GM23338 (cell line): ENCODE data around the gene CABP2. TPM values are rescaled to one million over a fixed set of nuclear protein-coding genes. Genes with fewer than 3 reads are reported as not detected.
"Not testable (repeated sequence)": the region's sequence is repeated elsewhere in the genome, so short reads cannot be mapped to it uniquely, and the experiment has no call there.

ENCODE experiments used
- ATAC-seq: fragments of 200-7000 bp; cut with Tn5 transposase; 3 replicates; pipeline ENCODE4 v1.9.1; 2020
- DNase-seq: peaks from one replicate; pipeline ENCODE4 v3.0.0-alpha.2; 2015; ENCODE audit warnings: low spot score
- H2AFZ ChIP-seq: fragments of 200-600 bp; sonication (generic); 2 replicates; pipeline ENCODE4 v1.8.0; 2016; ENCODE audit warnings: antibody characterized with exemption, mild to moderate bottlenecking, moderate library complexity
- H3F3A ChIP-seq: fragments of 200-600 bp; sonication (generic); replicated peaks from 2 replicates; pipeline ENCODE4 v1.8.0; 2017; ENCODE audit warnings: antibody characterized with exemption, mixed run types, low read depth
- H3K27ac ChIP-seq: fragments of 200-600 bp; sonication (generic); 2 replicates; pipeline ENCODE4 v1.6.1; 2016; ENCODE audit warnings: low read depth
- H3K27me3 ChIP-seq: fragments of 200-600 bp; sonication (generic); 2 replicates; pipeline ENCODE4 v1.8.0; 2016; ENCODE audit warnings: mild to moderate bottlenecking, mixed run types, moderate library complexity; ENCODE audit not compliant: insufficient read depth
- H3K36me3 ChIP-seq: fragments of 200-600 bp; sonication (generic); 2 replicates; pipeline ENCODE4 v1.8.0; 2016; ENCODE audit warnings: mild to moderate bottlenecking; ENCODE audit not compliant: insufficient read depth
- H3K4me1 ChIP-seq: fragments of 200-600 bp; sonication (generic); 2 replicates; pipeline ENCODE4 v1.8.0; 2016; ENCODE audit warnings: mild to moderate bottlenecking, moderate library complexity; ENCODE audit not compliant: insufficient read depth
- H3K4me2 ChIP-seq: fragments of 200-600 bp; sonication (generic); 2 replicates; pipeline ENCODE4 v1.7.1; 2017; ENCODE audit warnings: mixed run types
- H3K4me3 ChIP-seq: fragments of 200-600 bp; sonication (generic); 2 replicates; pipeline ENCODE4 v1.6.1; 2016; ENCODE audit warnings: mixed run types
- H3K79me2 ChIP-seq: fragments of 200-600 bp; sonication (generic); replicated peaks from 2 replicates; pipeline ENCODE4 v1.8.0; 2017; ENCODE audit warnings: mild to moderate bottlenecking; ENCODE audit not compliant: insufficient read depth
- H3K9me2 ChIP-seq: fragments of 200-600 bp; sonication (generic); 2 replicates; pipeline ENCODE4 v1.8.0; 2017; ENCODE audit not compliant: insufficient read depth
- H4K20me1 ChIP-seq: fragments of 200-600 bp; sonication (generic); replicated peaks from 2 replicates; pipeline ENCODE4 v1.8.0; 2017; ENCODE audit warnings: mild to moderate bottlenecking; ENCODE audit not compliant: insufficient read depth
- H3K27ac Mint-ChIP-seq: 2 replicates; pipeline ENCODE4 v1.8.0; 2020; ENCODE audit warnings: inconsistent platforms, mild to moderate bottlenecking, moderate library complexity, mixed read lengths
- H3K27me3 Mint-ChIP-seq: 3 replicates; pipeline ENCODE4 v1.8.0; 2022; ENCODE audit warnings: low read depth, mild to moderate bottlenecking, moderate library complexity, mixed read lengths, inconsistent platforms; ENCODE audit not compliant: insufficient read depth, poor library complexity
- H3K36me3 Mint-ChIP-seq: 3 replicates; pipeline ENCODE4 v1.8.0; 2021; ENCODE audit warnings: low read depth, mild to moderate bottlenecking, inconsistent platforms, moderate library complexity, mixed read lengths
- H3K4me1 Mint-ChIP-seq: 3 replicates; pipeline ENCODE4 v1.8.0; 2020; ENCODE audit warnings: mild to moderate bottlenecking, inconsistent platforms, mixed read lengths
- H3K4me3 Mint-ChIP-seq: 3 replicates; pipeline ENCODE4 v1.8.0; 2021; ENCODE audit warnings: moderate library complexity, mild to moderate bottlenecking, inconsistent platforms, mixed read lengths
- H3K9me3 Mint-ChIP-seq: 3 replicates; pipeline ENCODE4 v1.8.0; 2020; ENCODE audit warnings: moderate library complexity, mild to moderate bottlenecking, inconsistent platforms, mixed read lengths
- EZH2 ChIP-seq: fragments of 200-600 bp; sonication (generic); IDR thresholded peaks from one replicate; pipeline ENCODE4 v1.8.0; 2017; ENCODE audit warnings: antibody characterized with exemption, mild to moderate bottlenecking, low read depth; ENCODE audit not compliant: unreplicated experiment
- EZH2phosphoT487 ChIP-seq: fragments of 200-600 bp; sonication (generic); IDR thresholded peaks from one replicate; pipeline ENCODE4 v1.8.1; 2018; ENCODE audit warnings: antibody characterized with exemption; ENCODE audit not compliant: unreplicated experiment
- JUNB ChIP-seq: IDR thresholded peaks from one replicate; pipeline ENCODE4 v1.6.1; 2016; ENCODE audit warnings: antibody characterized with exemption; ENCODE audit not compliant: unreplicated experiment
- NANOG ChIP-seq: IDR thresholded peaks from 2 replicates; pipeline ENCODE4 v1.6.1; 2016; ENCODE audit warnings: antibody characterized with exemption, borderline replicate concordance
- POLR2AphosphoS5 ChIP-seq: IDR thresholded peaks from 2 replicates; pipeline ENCODE4 v1.6.1; 2016; ENCODE audit warnings: antibody characterized with exemption, low read depth
- STAT1 ChIP-seq: IDR thresholded peaks from one replicate; pipeline ENCODE4 v1.6.1; 2016; ENCODE audit warnings: antibody characterized with exemption; ENCODE audit not compliant: unreplicated experiment
- ZNF114 ChIP-seq: fragments of 250-450 bp; sonication (Bioruptor Pico); IDR thresholded peaks from 2 replicates; pipeline ENCODE4 v1.5.0; 2020; ENCODE audit warnings: mild to moderate bottlenecking, moderate library complexity
- ZNF331 ChIP-seq: fragments of 250-450 bp; sonication (Bioruptor Pico); IDR thresholded peaks from 2 replicates; pipeline ENCODE4 v1.5.0; 2020; ENCODE audit warnings: low read depth, mild to moderate bottlenecking, moderate library complexity
- polyA plus RNA-seq: library from polyadenylated mRNA; unstranded; fragments of >200 nt; fragmentation: Nextera tagmentation; extraction: Ambion mirVana; gene quantifications from 2 replicates; pipeline ENCODE4 v1.2.1, GENCODE V29; 2016
- total RNA-seq: library from RNA; depleted of rRNA; stranded (reverse); fragments of >200 nt; shearing (Covaris generic); gene quantifications from 2 replicates; pipeline ENCODE4 v1.2.3, GENCODE V29; 2014
- TF ChIP-seq, protein P1 (sequence below), 2 experiments: fragments of 200-600 bp in 1 of 2; sonication (generic) in 1 of 2; conservative IDR thresholded peaks; 2 replicates each; pipeline versions ENCODE4 v1.5.1 to v1.6.1; 2016 to 2017; ENCODE audit warnings: antibody characterized with exemption in 2 of 2, low read depth in 2 of 2, mild to moderate bottlenecking in 2 of 2, moderate library complexity in 1 of 2
- TF ChIP-seq, protein P2 (sequence below): fragments of 250-450 bp; sonication (Bioruptor Pico); IDR thresholded peaks from 2 replicates; pipeline ENCODE4 v1.5.0; 2020; ENCODE audit warnings: mild to moderate bottlenecking, moderate library complexity
- TF ChIP-seq, protein P3 (sequence below): IDR thresholded peaks from 2 replicates; pipeline ENCODE4 v1.6.1; 2016; ENCODE audit warnings: antibody characterized with exemption

Gene CABP2
- total and polyA plus RNA-seq, 2 experiments from 2014 or later = not detected

DNA sequence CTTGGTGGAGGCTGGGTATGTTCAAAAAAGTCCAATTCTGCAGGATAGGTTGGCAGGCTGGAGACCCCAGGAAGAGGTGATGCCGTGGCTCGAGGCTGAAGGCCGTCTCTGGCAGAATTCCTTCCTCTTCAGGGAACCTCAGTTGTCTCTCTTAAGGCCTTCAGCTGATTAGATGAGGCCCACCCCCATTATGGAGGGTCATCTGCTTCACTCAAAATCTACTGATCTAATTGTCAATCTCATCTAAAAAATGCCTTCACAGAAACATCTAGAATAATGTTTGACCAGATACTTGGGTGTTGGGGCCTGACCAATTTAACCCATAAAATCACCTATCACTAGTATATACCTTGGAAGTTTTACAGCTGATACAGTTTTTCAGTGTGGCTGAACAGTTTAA lies 33.0 kb upstream of the CABP2 start (continued):
- TF ChIP-seq, protein P1, sequence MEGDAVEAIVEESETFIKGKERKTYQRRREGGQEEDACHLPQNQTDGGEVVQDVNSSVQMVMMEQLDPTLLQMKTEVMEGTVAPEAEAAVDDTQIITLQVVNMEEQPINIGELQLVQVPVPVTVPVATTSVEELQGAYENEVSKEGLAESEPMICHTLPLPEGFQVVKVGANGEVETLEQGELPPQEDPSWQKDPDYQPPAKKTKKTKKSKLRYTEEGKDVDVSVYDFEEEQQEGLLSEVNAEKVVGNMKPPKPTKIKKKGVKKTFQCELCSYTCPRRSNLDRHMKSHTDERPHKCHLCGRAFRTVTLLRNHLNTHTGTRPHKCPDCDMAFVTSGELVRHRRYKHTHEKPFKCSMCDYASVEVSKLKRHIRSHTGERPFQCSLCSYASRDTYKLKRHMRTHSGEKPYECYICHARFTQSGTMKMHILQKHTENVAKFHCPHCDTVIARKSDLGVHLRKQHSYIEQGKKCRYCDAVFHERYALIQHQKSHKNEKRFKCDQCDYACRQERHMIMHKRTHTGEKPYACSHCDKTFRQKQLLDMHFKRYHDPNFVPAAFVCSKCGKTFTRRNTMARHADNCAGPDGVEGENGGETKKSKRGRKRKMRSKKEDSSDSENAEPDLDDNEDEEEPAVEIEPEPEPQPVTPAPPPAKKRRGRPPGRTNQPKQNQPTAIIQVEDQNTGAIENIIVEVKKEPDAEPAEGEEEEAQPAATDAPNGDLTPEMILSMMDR (conservative IDR thresholded peaks at IDR 0.05; ENCODE audit: low read depth in 2 of 2) = no peak
- TF ChIP-seq ZNF331 (CRISPR knock-in tag) = no peak

DNA sequence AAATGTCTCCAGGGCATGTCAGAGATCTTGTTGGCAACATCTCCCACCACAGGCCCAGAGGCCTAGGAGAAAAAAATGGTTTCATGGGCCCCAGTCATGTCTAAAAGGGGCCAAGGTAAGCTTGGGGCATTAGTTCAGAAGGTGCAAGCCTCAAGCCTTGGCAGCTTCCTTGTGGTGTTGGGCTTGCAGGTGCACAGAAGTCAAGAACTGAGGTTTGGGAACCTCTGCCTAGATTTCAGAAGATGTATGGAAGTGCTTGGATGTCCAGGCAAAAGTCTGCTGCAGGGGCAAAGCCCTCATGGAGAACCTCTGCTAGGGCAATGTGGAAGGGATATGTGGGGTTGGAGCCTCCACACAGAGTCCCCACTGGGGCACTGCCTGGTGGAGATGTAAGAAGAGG lies 28.5 kb upstream of the CABP2 start:
- not testable (repeated sequence) for ATAC-seq, H3K27ac ChIP-seq, H3K36me3 ChIP-seq, H3K79me2 ChIP-seq, H3K4me3 Mint-ChIP-seq, H3K4me3 ChIP-seq, H3F3A ChIP-seq, H3K27me3 Mint-ChIP-seq, H4K20me1 ChIP-seq, H3K9me2 ChIP-seq, H3K4me1 ChIP-seq, H3K27ac Mint-ChIP-seq, DNase-seq, H3K4me2 ChIP-seq, H3K27me3 ChIP-seq, H3K4me1 Mint-ChIP-seq, H2AFZ ChIP-seq
- peaks cover 31% of the 10 kb centered on the region for H3K9me3 Mint-ChIP-seq
- peaks cover 13% of the 10 kb centered on the region; the same call in 1 of the 3 replicates for H3K36me3 Mint-ChIP-seq

DNA sequence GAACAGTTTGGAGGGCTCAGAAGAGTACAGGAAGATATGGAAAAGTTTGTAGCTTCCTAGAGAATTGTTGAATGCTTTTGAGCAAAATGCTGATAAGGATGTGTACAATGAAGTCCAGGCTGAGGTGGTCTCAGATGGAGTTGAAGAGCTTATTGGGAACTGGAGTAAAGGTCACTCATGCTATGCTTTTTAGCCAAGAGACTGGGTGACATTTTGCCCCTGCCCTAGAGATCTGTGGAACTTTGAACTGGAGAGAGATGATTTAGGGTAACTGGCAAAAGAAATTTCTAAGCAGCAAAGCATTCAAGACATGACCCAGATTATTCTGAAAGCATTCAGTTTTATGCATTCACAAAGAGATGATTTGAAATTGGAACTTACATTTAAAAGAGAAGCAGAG lies 27.9 kb upstream of the CABP2 start:
- Histone ChIP-seq H3K79me2 (no peaks in the 10 kb centered on the region), H3K27me3 (no peaks in the 10 kb centered on the region), H3K4me1 (no peaks in the 10 kb centered on the region), H3K4me2 (no peak overlapping the region), H4K20me1 (no peaks in the 10 kb centered on the region), H3K27ac (no peak overlapping the region), H3K36me3 (no peaks in the 10 kb centered on the region), H2AFZ (no peak overlapping the region), H3F3A (no peaks in the 10 kb centered on the region), H3K9me2 (no peaks in the 10 kb centered on the region), H3K4me3 (no peak overlapping the region)
- Mint-ChIP-seq H3K27me3 (no peaks in the 10 kb centered on the region), H3K4me3 (no peak overlapping the region), H3K4me1 (no peaks in the 10 kb centered on the region), H3K36me3 (peaks cover 13% of the 10 kb centered on the region; the same call in 1 of the 3 replicates), H3K9me3 (peaks cover 31% of the 10 kb centered on the region), H3K27ac (no peak overlapping the region)
- DNase-seq (no peak), ATAC-seq (no peak)
- TF ChIP-seq, protein P2, sequence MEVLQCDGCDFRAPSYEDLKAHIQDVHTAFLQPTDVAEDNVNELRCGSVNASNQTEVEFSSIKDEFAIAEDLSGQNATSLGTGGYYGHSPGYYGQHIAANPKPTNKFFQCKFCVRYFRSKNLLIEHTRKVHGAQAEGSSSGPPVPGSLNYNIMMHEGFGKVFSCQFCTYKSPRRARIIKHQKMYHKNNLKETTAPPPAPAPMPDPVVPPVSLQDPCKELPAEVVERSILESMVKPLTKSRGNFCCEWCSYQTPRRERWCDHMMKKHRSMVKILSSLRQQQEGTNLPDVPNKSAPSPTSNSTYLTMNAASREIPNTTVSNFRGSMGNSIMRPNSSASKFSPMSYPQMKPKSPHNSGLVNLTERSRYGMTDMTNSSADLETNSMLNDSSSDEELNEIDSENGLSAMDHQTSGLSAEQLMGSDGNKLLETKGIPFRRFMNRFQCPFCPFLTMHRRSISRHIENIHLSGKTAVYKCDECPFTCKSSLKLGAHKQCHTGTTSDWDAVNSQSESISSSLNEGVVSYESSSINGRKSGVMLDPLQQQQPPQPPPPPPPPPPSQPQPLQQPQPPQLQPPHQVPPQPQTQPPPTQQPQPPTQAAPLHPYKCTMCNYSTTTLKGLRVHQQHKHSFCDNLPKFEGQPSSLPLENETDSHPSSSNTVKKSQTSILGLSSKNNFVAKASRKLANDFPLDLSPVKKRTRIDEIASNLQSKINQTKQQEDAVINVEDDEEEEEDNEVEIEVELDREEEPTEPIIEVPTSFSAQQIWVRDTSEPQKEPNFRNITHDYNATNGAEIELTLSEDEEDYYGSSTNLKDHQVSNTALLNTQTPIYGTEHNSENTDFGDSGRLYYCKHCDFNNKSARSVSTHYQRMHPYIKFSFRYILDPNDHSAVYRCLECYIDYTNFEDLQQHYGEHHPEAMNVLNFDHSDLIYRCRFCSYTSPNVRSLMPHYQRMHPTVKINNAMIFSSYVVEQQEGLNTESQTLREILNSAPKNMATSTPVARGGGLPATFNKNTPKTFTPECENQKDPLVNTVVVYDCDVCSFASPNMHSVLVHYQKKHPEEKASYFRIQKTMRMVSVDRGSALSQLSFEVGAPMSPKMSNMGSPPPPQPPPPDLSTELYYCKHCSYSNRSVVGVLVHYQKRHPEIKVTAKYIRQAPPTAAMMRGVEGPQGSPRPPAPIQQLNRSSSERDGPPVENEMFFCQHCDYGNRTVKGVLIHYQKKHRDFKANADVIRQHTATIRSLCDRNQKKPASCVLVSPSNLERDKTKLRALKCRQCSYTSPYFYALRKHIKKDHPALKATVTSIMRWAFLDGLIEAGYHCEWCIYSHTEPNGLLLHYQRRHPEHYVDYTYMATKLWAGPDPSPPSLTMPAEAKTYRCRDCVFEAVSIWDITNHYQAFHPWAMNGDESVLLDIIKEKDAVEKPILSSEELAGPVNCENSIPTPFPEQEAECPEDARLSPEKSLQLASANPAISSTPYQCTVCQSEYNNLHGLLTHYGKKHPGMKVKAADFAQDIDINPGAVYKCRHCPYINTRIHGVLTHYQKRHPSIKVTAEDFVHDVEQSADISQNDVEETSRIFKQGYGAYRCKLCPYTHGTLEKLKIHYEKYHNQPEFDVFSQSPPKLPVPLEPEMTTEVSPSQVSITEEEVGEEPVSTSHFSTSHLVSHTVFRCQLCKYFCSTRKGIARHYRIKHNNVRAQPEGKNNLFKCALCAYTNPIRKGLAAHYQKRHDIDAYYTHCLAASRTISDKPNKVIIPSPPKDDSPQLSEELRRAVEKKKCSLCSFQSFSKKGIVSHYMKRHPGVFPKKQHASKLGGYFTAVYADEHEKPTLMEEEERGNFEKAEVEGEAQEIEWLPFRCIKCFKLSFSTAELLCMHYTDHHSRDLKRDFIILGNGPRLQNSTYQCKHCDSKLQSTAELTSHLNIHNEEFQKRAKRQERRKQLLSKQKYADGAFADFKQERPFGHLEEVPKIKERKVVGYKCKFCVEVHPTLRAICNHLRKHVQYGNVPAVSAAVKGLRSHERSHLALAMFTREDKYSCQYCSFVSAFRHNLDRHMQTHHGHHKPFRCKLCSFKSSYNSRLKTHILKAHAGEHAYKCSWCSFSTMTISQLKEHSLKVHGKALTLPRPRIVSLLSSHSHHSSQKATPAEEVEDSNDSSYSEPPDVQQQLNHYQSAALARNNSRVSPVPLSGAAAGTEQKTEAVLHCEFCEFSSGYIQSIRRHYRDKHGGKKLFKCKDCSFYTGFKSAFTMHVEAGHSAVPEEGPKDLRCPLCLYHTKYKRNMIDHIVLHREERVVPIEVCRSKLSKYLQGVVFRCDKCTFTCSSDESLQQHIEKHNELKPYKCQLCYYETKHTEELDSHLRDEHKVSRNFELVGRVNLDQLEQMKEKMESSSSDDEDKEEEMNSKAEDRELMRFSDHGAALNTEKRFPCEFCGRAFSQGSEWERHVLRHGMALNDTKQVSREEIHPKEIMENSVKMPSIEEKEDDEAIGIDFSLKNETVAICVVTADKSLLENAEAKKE = no peak
- TF ChIP-seq STAT1 = no peak
- TF ChIP-seq POLR2AphosphoS5 = no peak
- TF ChIP-seq EZH2phosphoT487 = no peak
- TF ChIP-seq EZH2 = no peak
- no peak for TF ChIP-seq NANOG
- no peak for TF ChIP-seq ZNF331 (CRISPR knock-in tag)
- TF ChIP-seq, protein P3, sequence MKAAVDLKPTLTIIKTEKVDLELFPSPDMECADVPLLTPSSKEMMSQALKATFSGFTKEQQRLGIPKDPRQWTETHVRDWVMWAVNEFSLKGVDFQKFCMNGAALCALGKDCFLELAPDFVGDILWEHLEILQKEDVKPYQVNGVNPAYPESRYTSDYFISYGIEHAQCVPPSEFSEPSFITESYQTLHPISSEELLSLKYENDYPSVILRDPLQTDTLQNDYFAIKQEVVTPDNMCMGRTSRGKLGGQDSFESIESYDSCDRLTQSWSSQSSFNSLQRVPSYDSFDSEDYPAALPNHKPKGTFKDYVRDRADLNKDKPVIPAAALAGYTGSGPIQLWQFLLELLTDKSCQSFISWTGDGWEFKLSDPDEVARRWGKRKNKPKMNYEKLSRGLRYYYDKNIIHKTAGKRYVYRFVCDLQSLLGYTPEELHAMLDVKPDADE = no peak
- no peak for TF ChIP-seq JUNB
- no peak for TF ChIP-seq ZNF114 (CRISPR knock-in tag)
